Loucy (cell line): ENCODE measurements around the gene EPB41L5.
"Not testable (repeated sequence)": the region's sequence is repeated elsewhere in the genome, so short reads cannot be mapped to it uniquely, and the experiment has no call there.

Experiments
- H2AFZ ChIP-seq: fragments of 200-600 bp; sonication (generic); 2 replicates; pipeline ENCODE4 v1.6.0; 2016; ENCODE audit warnings: antibody characterized with exemption, mild to moderate bottlenecking, low read length, moderate library complexity
- H3F3A ChIP-seq: fragments of 200-600 bp; 2 replicates; pipeline ENCODE4 v1.6.0; 2016; ENCODE audit warnings: antibody characterized with exemption, low read depth, mild to moderate bottlenecking
- H3K27me3 ChIP-seq: fragments of 200-600 bp; sonication (generic); 2 replicates; pipeline ENCODE4 v1.6.1; 2014; ENCODE audit warnings: low read length, mild to moderate bottlenecking; ENCODE audit not compliant: insufficient read depth, poor library complexity, severe bottlenecking
- H3K36me3 ChIP-seq: fragments of 200-600 bp; sonication (generic); 2 replicates; pipeline ENCODE4 v1.6.1; 2016; ENCODE audit warnings: low read length; ENCODE audit not compliant: insufficient read depth
- H3K4me1 ChIP-seq: fragments of 200-600 bp; sonication (generic); 2 replicates; pipeline ENCODE4 v1.5.1; 2014; ENCODE audit warnings: low read length, mild to moderate bottlenecking; ENCODE audit not compliant: insufficient read depth, poor library complexity, severe bottlenecking
- H3K4me2 ChIP-seq: fragments of 200-600 bp; sonication (generic); 2 replicates; pipeline ENCODE4 v1.6.0; 2014; ENCODE audit warnings: antibody characterized with exemption, low read length, low read depth, mild to moderate bottlenecking; ENCODE audit not compliant: poor library complexity, severe bottlenecking
- H3K4me3 ChIP-seq: fragments of 200-600 bp; sonication (generic); 2 replicates; pipeline ENCODE4 v1.5.1; 2014; ENCODE audit warnings: low read length, mild to moderate bottlenecking, mixed read lengths; ENCODE audit not compliant: poor library complexity, severe bottlenecking
- H3K79me2 ChIP-seq: fragments of 200-600 bp; sonication (generic); 2 replicates; pipeline ENCODE4 v1.6.1; 2014; ENCODE audit warnings: low read length; ENCODE audit not compliant: insufficient read depth
- H3K9ac ChIP-seq: fragments of 200-600 bp; sonication (generic); 2 replicates; pipeline ENCODE4 v1.6.0; 2014; ENCODE audit warnings: mild to moderate bottlenecking, low read depth, low read length, moderate library complexity; ENCODE audit not compliant: poor library complexity, severe bottlenecking
- H3K9me2 ChIP-seq: fragments of 200-600 bp; sonication (generic); replicated peaks from 2 replicates; pipeline ENCODE4 v1.6.1; 2016; ENCODE audit warnings: low read depth, low read length, mixed read lengths
- H3K9me3 ChIP-seq: fragments of 200-600 bp; sonication (generic); 2 replicates; pipeline ENCODE4 v1.6.1; 2014; ENCODE audit warnings: mild to moderate bottlenecking, antibody characterized with exemption, low read length, low read depth; ENCODE audit not compliant: insufficient read depth
- H4K20me1 ChIP-seq: fragments of 200-600 bp; sonication (generic); 2 replicates; pipeline ENCODE4 v1.6.0; 2014; ENCODE audit warnings: antibody characterized with exemption, low read length, mild to moderate bottlenecking; ENCODE audit not compliant: insufficient read depth, poor library complexity, severe bottlenecking
- EZH2phosphoT487 ChIP-seq: fragments of 200-600 bp; IDR thresholded peaks from 2 replicates; pipeline ENCODE4 v1.6.1; 2018; ENCODE audit warnings: antibody characterized with exemption, mild to moderate bottlenecking, moderate library complexity, borderline replicate concordance
- TF ChIP-seq, protein P1 (sequence below): fragments of 200-600 bp; sonication (generic); conservative IDR thresholded peaks from 2 replicates; pipeline ENCODE4 v1.5.1; 2014; ENCODE audit warnings: mild to moderate bottlenecking, antibody characterized with exemption, low read length

EPB41L5 gene

DNA sequence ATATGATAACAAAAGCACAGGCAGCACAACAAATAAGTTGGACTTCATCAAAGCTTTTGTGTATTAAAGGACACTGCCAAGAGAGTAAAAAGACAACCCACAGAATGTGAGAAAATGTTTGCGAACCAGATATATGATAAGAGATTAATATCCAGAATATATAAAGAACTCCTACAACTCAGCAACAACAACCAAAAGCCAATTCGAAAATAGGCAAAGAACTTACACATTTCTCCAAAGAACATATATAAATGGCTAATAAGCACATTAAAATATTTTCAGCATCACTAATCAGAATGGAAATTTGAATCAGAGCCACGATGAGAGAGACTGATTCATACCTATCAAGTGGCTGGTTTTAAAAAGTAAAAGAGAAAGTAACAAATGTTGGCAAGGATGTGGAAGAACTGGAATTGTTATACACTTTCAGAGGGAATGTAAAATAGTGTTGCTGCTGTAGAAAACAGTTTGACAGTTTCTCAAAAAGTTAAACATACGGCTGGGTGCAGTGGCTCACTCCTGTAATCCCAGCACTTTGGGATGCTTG is 25.2 kb downstream of the EPB41L5 start:
- H3K9ac ChIP-seq, result no peak overlapping the region
- no peaks in the 10 kb centered on the region for H3K79me2 ChIP-seq
- no peaks in the 10 kb centered on the region for H3K9me2 ChIP-seq
- H3K36me3 ChIP-seq, result peaks cover 14% of the 10 kb centered on the region; the same call in 1 of the 2 replicates
- H3K27me3 ChIP-seq, result no peaks in the 10 kb centered on the region
- H3K9me3 ChIP-seq, result no peaks in the 10 kb centered on the region
- TF ChIP-seq, protein P1, sequence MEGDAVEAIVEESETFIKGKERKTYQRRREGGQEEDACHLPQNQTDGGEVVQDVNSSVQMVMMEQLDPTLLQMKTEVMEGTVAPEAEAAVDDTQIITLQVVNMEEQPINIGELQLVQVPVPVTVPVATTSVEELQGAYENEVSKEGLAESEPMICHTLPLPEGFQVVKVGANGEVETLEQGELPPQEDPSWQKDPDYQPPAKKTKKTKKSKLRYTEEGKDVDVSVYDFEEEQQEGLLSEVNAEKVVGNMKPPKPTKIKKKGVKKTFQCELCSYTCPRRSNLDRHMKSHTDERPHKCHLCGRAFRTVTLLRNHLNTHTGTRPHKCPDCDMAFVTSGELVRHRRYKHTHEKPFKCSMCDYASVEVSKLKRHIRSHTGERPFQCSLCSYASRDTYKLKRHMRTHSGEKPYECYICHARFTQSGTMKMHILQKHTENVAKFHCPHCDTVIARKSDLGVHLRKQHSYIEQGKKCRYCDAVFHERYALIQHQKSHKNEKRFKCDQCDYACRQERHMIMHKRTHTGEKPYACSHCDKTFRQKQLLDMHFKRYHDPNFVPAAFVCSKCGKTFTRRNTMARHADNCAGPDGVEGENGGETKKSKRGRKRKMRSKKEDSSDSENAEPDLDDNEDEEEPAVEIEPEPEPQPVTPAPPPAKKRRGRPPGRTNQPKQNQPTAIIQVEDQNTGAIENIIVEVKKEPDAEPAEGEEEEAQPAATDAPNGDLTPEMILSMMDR, result no peak
- TF ChIP-seq EZH2phosphoT487, result no peak
- no peak overlapping the region for H3K4me3 ChIP-seq
- H3K4me2 ChIP-seq, result no peak overlapping the region
- H3F3A ChIP-seq, result no peaks in the 10 kb centered on the region
- no peaks in the 10 kb centered on the region for H3K4me1 ChIP-seq
- H4K20me1 ChIP-seq, result no peaks in the 10 kb centered on the region
- no peak overlapping the region for H2AFZ ChIP-seq

DNA sequence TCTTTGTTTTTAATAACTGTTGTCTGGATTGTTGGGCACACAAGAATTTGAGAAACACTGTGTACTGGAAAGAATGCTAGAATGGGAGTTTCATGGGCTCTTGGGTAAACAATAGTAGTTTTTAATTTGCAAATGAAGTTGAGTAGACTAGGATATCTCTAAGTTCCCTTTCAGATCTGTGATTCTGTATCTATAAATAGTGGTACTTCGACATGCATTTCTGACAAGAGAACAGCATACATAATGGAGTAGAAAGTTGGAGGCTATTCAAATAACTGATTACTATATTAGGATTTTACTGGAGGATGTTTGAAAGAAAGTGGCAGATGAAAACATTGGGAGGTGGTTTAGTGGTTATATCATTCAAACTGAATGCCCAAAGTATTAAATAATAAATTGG is 29.5 kb downstream of the EPB41L5 start:
- no peak for TF ChIP-seq EZH2phosphoT487
- TF ChIP-seq, protein P1, result no peak
- H3K79me2 ChIP-seq, result no peaks in the 10 kb centered on the region
- no peak overlapping the region for H3K9ac ChIP-seq
- no peak overlapping the region for H3K4me3 ChIP-seq
- H3K9me2 ChIP-seq, result no peaks in the 10 kb centered on the region
- no peaks in the 10 kb centered on the region for H4K20me1 ChIP-seq
- H3K27me3 ChIP-seq, result no peaks in the 10 kb centered on the region
- H2AFZ ChIP-seq, result no peak overlapping the region
- H3K9me3 ChIP-seq, result 0 out of 2 replicates have a peak, but pooled peaks cover 4% of the 10 kb centered on the region
- no peaks in the 10 kb centered on the region for H3F3A ChIP-seq
- peaks cover 28% of the 10 kb centered on the region; the same call in 1 of the 2 replicates for H3K36me3 ChIP-seq
- H3K4me1 ChIP-seq, result no peaks in the 10 kb centered on the region
- no peak overlapping the region for H3K4me2 ChIP-seq

DNA sequence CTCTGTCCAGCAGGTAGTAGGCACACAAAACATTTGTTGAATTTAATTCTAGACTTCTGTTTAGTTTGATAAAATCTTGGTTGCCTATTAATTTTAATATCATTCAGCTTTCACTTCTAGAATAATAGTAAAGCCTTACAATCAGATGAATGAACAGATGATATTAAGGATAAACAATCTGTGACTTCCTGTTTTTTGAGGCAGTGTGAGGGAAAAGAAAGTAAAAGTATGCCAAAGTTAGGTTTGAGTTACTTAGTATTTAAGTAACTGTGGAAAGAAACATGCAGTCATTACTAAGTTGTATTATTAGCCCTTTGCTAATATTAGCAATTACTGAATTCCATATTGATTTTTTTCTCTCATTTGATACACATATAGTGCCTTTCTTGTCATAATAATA is 31.5 kb downstream of the EPB41L5 start:
- Histone ChIP-seq H3K4me2 (no peak overlapping the region), H3K4me3 (no peak overlapping the region), H3K27me3 (no peaks in the 10 kb centered on the region), H2AFZ (no peak overlapping the region), H3K9ac (no peak overlapping the region), H3F3A (no peaks in the 10 kb centered on the region), H3K36me3 (peaks cover 28% of the 10 kb centered on the region; the same call in 1 of the 2 replicates), H3K9me3 (0 out of 2 replicates have a peak, but pooled peaks cover 4% of the 10 kb centered on the region), H3K79me2 (no peaks in the 10 kb centered on the region), H4K20me1 (no peaks in the 10 kb centered on the region), H3K9me2 (no peaks in the 10 kb centered on the region), H3K4me1 (no peaks in the 10 kb centered on the region)
- TF ChIP-seq EZH2phosphoT487, result no peak
- TF ChIP-seq, protein P1, result no peak

DNA sequence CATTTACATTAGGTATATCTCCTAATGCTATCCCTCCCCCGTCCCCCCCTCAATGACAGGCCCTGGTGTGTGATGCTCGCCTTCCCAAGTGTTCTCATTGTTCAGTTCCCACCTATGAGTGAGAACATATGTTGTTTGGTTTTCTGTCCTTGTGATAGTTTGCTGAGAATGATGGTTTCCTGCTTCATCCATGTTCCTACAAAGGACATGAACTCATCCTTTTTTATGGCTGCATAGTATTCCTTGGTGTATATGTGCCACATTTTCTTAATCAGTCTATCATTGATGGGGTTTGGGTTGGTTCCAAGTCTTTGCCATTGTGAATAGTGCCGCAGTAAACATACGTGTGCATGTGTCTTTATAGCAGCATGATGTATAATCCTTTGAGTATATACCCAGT is 32.9 kb downstream of the EPB41L5 start:
- H3K9me2 ChIP-seq, H3F3A ChIP-seq, H2AFZ ChIP-seq, H3K4me1 ChIP-seq, H3K9me3 ChIP-seq, H4K20me1 ChIP-seq, H3K27me3 ChIP-seq, H3K4me2 ChIP-seq, H3K79me2 ChIP-seq, H3K4me3 ChIP-seq, H3K9ac ChIP-seq: not testable (repeated sequence)
- H3K36me3 ChIP-seq, result peaks cover 28% of the 10 kb centered on the region; the same call in 1 of the 2 replicates

DNA sequence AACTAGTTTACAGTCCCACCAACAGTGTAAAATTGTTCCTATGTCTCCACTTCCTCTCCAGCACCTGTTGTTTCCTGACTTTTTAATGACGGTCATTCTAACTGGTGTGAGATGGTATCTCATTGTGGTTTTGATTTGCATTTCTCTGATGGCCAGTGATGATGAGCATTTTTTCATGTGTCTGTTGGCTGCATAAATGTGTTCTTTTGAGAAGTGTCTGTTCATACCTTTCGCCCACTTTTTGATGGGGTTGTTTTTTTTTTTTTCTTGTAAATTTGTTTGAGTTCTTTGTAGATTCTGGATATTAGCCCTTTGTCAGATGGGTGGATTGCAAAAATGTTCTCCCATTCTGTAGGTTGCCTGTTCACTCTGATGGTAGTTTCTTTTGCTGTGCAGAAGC is 33.4 kb downstream of the EPB41L5 start:
- not testable (repeated sequence) for H2AFZ ChIP-seq, H4K20me1 ChIP-seq, H3K4me2 ChIP-seq, H3K27me3 ChIP-seq, H3F3A ChIP-seq, H3K4me3 ChIP-seq, H3K4me1 ChIP-seq, H3K9ac ChIP-seq, H3K79me2 ChIP-seq, H3K9me2 ChIP-seq, H3K9me3 ChIP-seq
- peaks cover 28% of the 10 kb centered on the region; the same call in 1 of the 2 replicates for H3K36me3 ChIP-seq
